Stomach (tissue), 9 donors: ENCODE measurements around the gene IFT57. TPM values are rescaled to one million over a fixed set of nuclear protein-coding genes. Genes with fewer than 3 reads are reported as not detected.

ENCODE experiments used
- DNase-seq, 2 donors: peaks; one replicate each; pipeline versions ENCODE4 v3.0.0 to v3.0.0-alpha.2; 2013 to 2019
- H3K27ac ChIP-seq, 5 donors: fragments of 200-600 bp in 4 of 5; sonication (generic) in 4 of 5; one replicate each; pipeline ENCODE4 v1.5.1; 2013 to 2019; ENCODE audit warnings: mild to moderate bottlenecking in 1 of 5, moderate library complexity in 1 of 5
- H3K27me3 ChIP-seq, 3 donors: fragments of 200-600 bp; sonication (generic); one replicate each; pipeline ENCODE4 v1.5.1; 2017 to 2019; ENCODE audit warnings: mixed run types in 1 of 3
- H3K36me3 ChIP-seq, 4 donors: fragments of 200-600 bp; sonication (generic); 1 replicate in 3 of 4; 2 replicates in 1 of 4; pipeline ENCODE4 v1.5.1; 2016 to 2019
- H3K4me1 ChIP-seq, 4 donors: fragments of 200-600 bp; sonication (generic); one replicate each; pipeline ENCODE4 v1.5.1; 2016 to 2019
- H3K4me3 ChIP-seq, 4 donors: fragments of 200-600 bp; sonication (generic) in 3 of 4; one replicate each; pipeline ENCODE4 v1.5.1; 2016 to 2019; ENCODE audit warnings: mild to moderate bottlenecking in 1 of 4
- H3K9me3 ChIP-seq, 4 donors: fragments of 200-600 bp; sonication (generic); one replicate each; pipeline ENCODE4 v1.5.1; 2016 to 2019
- CTCF ChIP-seq, 7 experiments: fragments of 450-650 bp in 4 of 7; fragments of 200-600 bp in 3 of 7; sonication (generic) in 3 of 7; IDR thresholded peaks; one replicate each; pipeline ENCODE4 v1.5.1; 2016 to 2019; ENCODE audit warnings: antibody characterized with exemption in 7 of 7, control low read depth in 2 of 7, mild to moderate bottlenecking in 1 of 7
- EP300 ChIP-seq: sonication (generic); formaldehyde crosslinking; IDR thresholded peaks from one replicate; pipeline ENCODE4 v1.6.1; 2017; ENCODE audit warnings: antibody characterized with exemption
- POLR2A ChIP-seq, 4 donors: fragments of 450-650 bp; IDR thresholded peaks; one replicate each; pipeline ENCODE4 v1.6.1; 2016; ENCODE audit warnings: antibody characterized with exemption in 4 of 4, control low read depth in 2 of 4, mild to moderate bottlenecking in 1 of 4, moderate library complexity in 1 of 4
- POLR2AphosphoS5 ChIP-seq, 3 donors: sonication (generic); formaldehyde crosslinking; IDR thresholded peaks; one replicate each; pipeline ENCODE4 v1.6.1; 2016; ENCODE audit warnings: antibody characterized with exemption in 3 of 3
- WGBS, 5 donors: extraction: QIAGEN DNeasy Blood & Tissue Kit in 3 of 5; methylation state at CpG; one replicate each; pipeline versions ENCODE4 v1.1.5 to v1.1.7; 2013 to 2018; 5-methylcytosine and 5-hydroxymethylcytosine counted together
- intact Hi-C: fragments of 100-400 bp; cut with DNase I; formaldehyde crosslinking; loops from one replicate; pipeline ENCODE4 v1.15.1; 2023; ENCODE audit warnings: low total_unique reads
- polyA plus RNA-seq, 3 donors: library from polyadenylated mRNA; stranded (reverse); fragments of 200-250 nt; gene quantifications; one replicate each; pipeline ENCODE4 v1.2.3, GENCODE V29; 2013
- total RNA-seq, 5 donors: library from RNA; depleted of rRNA; stranded (reverse); fragments of >200 nt; gene quantifications; one replicate each; pipeline versions ENCODE4 v1.1.0 to v1.2.3, GENCODE V29; 2014 to 2016
- donor health status: healthy with polysubstance abuse.
- donor health status: Bipolar disorder and iron deficiency.
- donor health status: healthy.

IFT57 gene
- total and polyA plus RNA-seq, 8 donors = 15.6 to 118 (median 36.7) TPM

- no peak for TF ChIP-seq CTCF (IDR thresholded peaks at IDR 0.05)
- TF ChIP-seq EP300 = no peak
- no peak for TF ChIP-seq POLR2AphosphoS5 (IDR thresholded peaks at IDR 0.05)
- no peak for TF ChIP-seq POLR2A (IDR thresholded peaks at IDR 0.05)
- Histone ChIP-seq H3K36me3 (no peaks in the 10 kb centered on the region), H3K4me3 (no peak overlapping the region), H3K27ac (peak overlapping the region in 3 of 5 donors; percentile 78 to 86 (median 86)), H3K27me3 (no peaks in the 10 kb centered on the region), H3K9me3 (no peaks in the 10 kb centered on the region), H3K4me1 (peaks cover 0 to 51% (median 22%) of the 10 kb centered on the region in 4 donors)
- DNase-seq = peak in 1 of 2 donors; percentile 16
- WGBS, 5 donors = 27 to 44% (median 31%) methylated on average over 4 of the region's 4 CpGs
- intact Hi-C loops = no loop called here
These were observed 1.7 kb upstream of the IFT57 start for GRCh38 chr3:108223928-108224327.

GRCh38 chr3:108222853-108223565 is 785 bp upstream of the IFT57 start:
- no peak for TF ChIP-seq POLR2AphosphoS5 (IDR thresholded peaks at IDR 0.05)
- intact Hi-C loops = no loop called here
- H3K27ac ChIP-seq = peak overlapping the region in 4 of 5 donors; percentile 78 to 86 (median 84)

GRCh38 chr3:108221393-108221792 is 831 bp downstream of the IFT57 start:
- Histone ChIP-seq H3K27ac (peak overlapping the region; percentile 52 to 86 (median 82)), H3K4me1 (peaks cover 0 to 53% (median 23%) of the 10 kb centered on the region in 4 donors), H3K4me3 (peak overlapping the region; percentile 66 to 79 (median 78)), H3K27me3 (no peaks in the 10 kb centered on the region), H3K36me3 (peaks cover 0 to 16% (median 0%) of the 10 kb centered on the region in 4 donors), H3K9me3 (no peaks in the 10 kb centered on the region)
- intact Hi-C loops = no loop called here
- DNase-seq = peak in 1 of 2 donors; percentile 12
- 10 to 14% (median 11%) methylated on average over 6 of the region's 6 CpGs for WGBS, 5 donors
- no peak for TF ChIP-seq CTCF (IDR thresholded peaks at IDR 0.05)
- no peak for TF ChIP-seq POLR2A (IDR thresholded peaks at IDR 0.05)

More at GRCh38 chr3:108222853-108223565, 785 bp upstream of the IFT57 start:
- H3K4me3 ChIP-seq = peak overlapping the region; percentile 66 to 79 (median 78)
- H3K36me3 ChIP-seq = peaks cover 0 to 4% (median 0%) of the 10 kb centered on the region in 4 donors
- WGBS, 5 donors = 2 to 8% (median 4%) methylated on average over 5 of the region's 5 CpGs
- no peaks in the 10 kb centered on the region for H3K9me3 ChIP-seq
- DNase-seq = peak in 1 of 2 donors; percentile 38
- peaks cover 0 to 53% (median 23%) of the 10 kb centered on the region in 4 donors for H3K4me1 ChIP-seq
- no peaks in the 10 kb centered on the region for H3K27me3 ChIP-seq

- no peak overlapping the region for H3K4me3 ChIP-seq
- no peak for DNase-seq
- 87 to 91% (median 88%) methylated on average over 9 of the region's 9 CpGs for whole genome bisulfite sequencing, 5 donors
- H3K36me3 ChIP-seq = peaks cover 0 to 16% (median 0%) of the 10 kb centered on the region in 4 donors
- peaks cover 0 to 50% (median 23%) of the 10 kb centered on the region in 4 donors for H3K4me1 ChIP-seq
- H3K27ac ChIP-seq = no peak overlapping the region
- H3K9me3 ChIP-seq = no peaks in the 10 kb centered on the region
- TF ChIP-seq EP300 = no peak
- no peak for TF ChIP-seq POLR2A (IDR thresholded peaks at IDR 0.05)
- no peak for TF ChIP-seq POLR2AphosphoS5 (IDR thresholded peaks at IDR 0.05)
- TF ChIP-seq CTCF (IDR thresholded peaks at IDR 0.05) = no peak
- no peaks in the 10 kb centered on the region for H3K27me3 ChIP-seq
- intact Hi-C loops = no loop called here
These were observed 2.9 kb downstream of the IFT57 start for GRCh38 chr3:108219336-108219735.

DNA sequence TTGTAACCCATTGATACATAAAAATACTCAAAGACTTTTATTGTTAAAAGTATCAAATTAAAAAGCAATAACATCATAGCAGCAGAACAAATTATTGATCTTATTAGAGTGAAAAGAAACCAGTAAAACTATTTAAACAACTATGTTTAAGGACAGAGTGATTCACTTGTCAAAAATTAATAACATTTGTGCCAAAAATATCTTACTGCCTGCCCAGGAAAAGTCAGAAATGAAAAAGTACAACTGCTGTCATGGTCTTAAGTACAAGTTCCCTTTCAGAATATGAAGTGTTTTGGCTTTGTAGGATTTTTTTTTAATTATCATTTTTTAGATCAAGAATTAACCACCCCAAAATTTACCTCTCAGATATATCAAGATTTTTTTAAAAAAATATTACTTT is 3.4 kb downstream of the IFT57 start:
- DNase-seq = no peak
- no peaks in the 10 kb centered on the region for H3K27me3 ChIP-seq
- peaks cover 0 to 16% (median under 1%) of the 10 kb centered on the region in 4 donors for H3K36me3 ChIP-seq
- H3K4me3 ChIP-seq = no peak overlapping the region
- TF ChIP-seq POLR2AphosphoS5 (IDR thresholded peaks at IDR 0.05) (no peak), POLR2A (IDR thresholded peaks at IDR 0.05) (no peak), CTCF (IDR thresholded peaks at IDR 0.05) (no peak)
- peaks cover 0 to 45% (median 20%) of the 10 kb centered on the region in 4 donors for H3K4me1 ChIP-seq
- no peaks in the 10 kb centered on the region for H3K9me3 ChIP-seq
- intact Hi-C loops = no loop called here
- no peak overlapping the region for H3K27ac ChIP-seq
